ENCODE results near the gene PLA2G5. TPM values are rescaled to one million over a fixed set of nuclear protein-coding genes. Genes with fewer than 3 reads are reported as not detected.

Gene PLA2G5
- total and polyA plus RNA-seq, 2 of the 8 experiments (the other 6 are each of a cell fraction or from before 2014, with no cell fraction given) = 0.05 TPM; not detected in 1

GRCh38 chr1:20074055-20074724 is 4.2 kb downstream of the PLA2G5 start:
- no peak overlapping the region for H2BK5ac ChIP-seq (ENCODE audit: low read depth, low read length)
- no peak overlapping the region for H3K23ac ChIP-seq (ENCODE audit: insufficient read length)
- H2AK5ac ChIP-seq (ENCODE audit: low read depth, low read length) = no peak overlapping the region
- no peak overlapping the region for H2BK12ac ChIP-seq (ENCODE audit: low read depth, low read length)
- ChIA-PET CTCF (ENCODE audit: partially characterized antibody) (interaction anchor here (0.6 to 2.3 kb wide), 4 partner anchors 13 to 99 kb away, joined by 3 to 5 read pairs (median 5); no protein-coding TSS in a partner anchor), POLR2A (ENCODE audit: partially characterized antibody) (no interaction called here)
- H3K4ac ChIP-seq (replicated peaks; ENCODE audit: insufficient read length, low read depth, low read length) = no peak overlapping the region
- no peaks in the 10 kb centered on the region for H3K23me2 ChIP-seq (ENCODE audit: low read depth, low read length)
- no peak overlapping the region for H2BK20ac ChIP-seq (ENCODE audit: low read length)
- no peak overlapping the region for H3K14ac ChIP-seq (ENCODE audit: insufficient read length)
- H3K36me3 ChIP-seq (ENCODE audit: control insufficient read depth in 2 of 4, insufficient read depth in 4 of 4, low read length in 3 of 4) = no peaks in the 10 kb centered on the region
- H3K56ac ChIP-seq (replicated peaks; ENCODE audit: insufficient read length, low read depth, low read length) = no peak overlapping the region
- no peak overlapping the region for H3K27ac ChIP-seq (ENCODE audit: low read depth, low read length)
- no peak overlapping the region for H2BK15ac ChIP-seq (ENCODE audit: low read length)
- no peaks in the 10 kb centered on the region; a peak in 1 of 7 replicates for H3K4me1 ChIP-seq (replicated peaks in 1 of 4; ENCODE audit: control insufficient read depth in 3 of 4, insufficient read depth in 4 of 4, low read length in 3 of 4)
- H2AFZ ChIP-seq (ENCODE audit: low read length) = no peak overlapping the region; the same call in 1 of the 2 replicates
- WGBS, 2 experiments (ENCODE audit: extremely low coverage in 1 of 2, insufficient coverage in 1 of 2, insufficient read length in 1 of 2, insufficient replicate concordance in 2 of 2, low coverage in 1 of 2, low lambda C conversion rate in 2 of 2, missing lambda C conversion rate in 1 of 2) = 88% methylated on average over 11 of the region's 11 CpGs; no CpG with 5 or more reads in 1 of the 2 experiments
- H4K20me1 ChIP-seq (replicated peaks in 1 of 2; ENCODE audit: control insufficient read depth in 1 of 2, insufficient read depth in 2 of 2, low read length in 2 of 2) = no peaks in the 10 kb centered on the region
- FAIRE-seq = no peak
- no peaks in the 10 kb centered on the region for H3K9me3 ChIP-seq (ENCODE audit: insufficient read depth in 2 of 2, low read depth in 1 of 2, low read length in 1 of 2)
- H2BK120ac ChIP-seq (replicated peaks; ENCODE audit: low read depth, low read length) = no peak overlapping the region
- H3K27me3 ChIP-seq (replicated peaks in 1 of 4; ENCODE audit: control insufficient read depth in 3 of 4, extremely low read depth in 1 of 4, insufficient read depth in 3 of 4, low read length in 3 of 4) = no peaks in the 10 kb centered on the region
- no peak overlapping the region for H3K4me3 ChIP-seq (ENCODE audit: extremely low read depth in 1 of 4, insufficient read depth in 2 of 4, low read depth in 3 of 4, low read length in 4 of 4)
- H4K5ac ChIP-seq (ENCODE audit: insufficient read length, low read depth, low read length) = no peak overlapping the region
- H3K4me2 ChIP-seq (ENCODE audit: insufficient read depth in 1 of 2, low read depth in 2 of 2, low read length in 2 of 2) = no peak overlapping the region
- no peak overlapping the region for H4K91ac ChIP-seq (replicated peaks; ENCODE audit: insufficient read length, low read length)
- H3K79me1 ChIP-seq (ENCODE audit: low read depth, low read length) = no peaks in the 10 kb centered on the region
- no peak overlapping the region for H4K8ac ChIP-seq (ENCODE audit: extremely low read depth, insufficient read depth, low read length)
- DNase-seq (ENCODE audit: low read depth in 1 of 2, low spot score in 2 of 2) = no peak
- H3K9ac ChIP-seq (replicated peaks in 1 of 4; ENCODE audit: extremely low read depth in 1 of 4, low read depth in 3 of 4, low read length in 3 of 4) = no peak overlapping the region
- H3K79me2 ChIP-seq (ENCODE audit: control insufficient read depth in 1 of 2, insufficient read depth in 2 of 2, low read length in 2 of 2) = no peaks in the 10 kb centered on the region
- no peak overlapping the region for H3K18ac ChIP-seq (ENCODE audit: extremely low read depth, low read length)
- TF ChIP-seq CHD1 (IDR thresholded peaks at IDR 0.05; ENCODE audit: low read depth, low read length) = no peak
- no peak for TF ChIP-seq CREB1 (IDR thresholded peaks at IDR 0.05)
- no peak for TF ChIP-seq JUND (IDR thresholded peaks at IDR 0.05; ENCODE audit: low read length)
- TF ChIP-seq SIN3A (conservative IDR thresholded peaks at IDR 0.05 in 1 of 2, IDR thresholded peaks at IDR 0.05 in 1 of 2; ENCODE audit: low read depth in 1 of 2, low read length in 2 of 2) = no peak
- TF ChIP-seq CBX8 (IDR thresholded peaks at IDR 0.05; ENCODE audit: borderline replicate concordance, low read depth, low read length) = no peak
